Erythroblast (primary cell): ENCODE measurements around the gene IL19.

Experiments
- DNase-seq, 2 experiments: peaks; one replicate each; lab custom pipeline; 2025; lab: John Stamatoyannopoulos, UW
- GATA1 ChIP-seq: IDR thresholded peaks from 2 replicates; pipeline ENCODE4 v1.6.1; 2011; ENCODE audit warnings: low read depth, mild to moderate bottlenecking, control low read depth, low read length, moderate library complexity
- POLR2A ChIP-seq: IDR thresholded peaks from 2 replicates; pipeline ENCODE4 v1.6.1; 2011; ENCODE audit warnings: mild to moderate bottlenecking, low read length

IL19 gene

GRCh38 chr1:206808615-206809014, 38.0 kb downstream of the IL19 start:
- DNase-seq: peak; percentile 16 to 46
- no peak for TF ChIP-seq POLR2A
- TF ChIP-seq GATA1: no peak

- TF ChIP-seq GATA1: no peak
- no peak for TF ChIP-seq POLR2A
- DNase-seq: peak; percentile 49 to 51
These were observed 39.0 kb downstream of the IL19 start for GRCh38 chr1:206809504-206810084.

DNA sequence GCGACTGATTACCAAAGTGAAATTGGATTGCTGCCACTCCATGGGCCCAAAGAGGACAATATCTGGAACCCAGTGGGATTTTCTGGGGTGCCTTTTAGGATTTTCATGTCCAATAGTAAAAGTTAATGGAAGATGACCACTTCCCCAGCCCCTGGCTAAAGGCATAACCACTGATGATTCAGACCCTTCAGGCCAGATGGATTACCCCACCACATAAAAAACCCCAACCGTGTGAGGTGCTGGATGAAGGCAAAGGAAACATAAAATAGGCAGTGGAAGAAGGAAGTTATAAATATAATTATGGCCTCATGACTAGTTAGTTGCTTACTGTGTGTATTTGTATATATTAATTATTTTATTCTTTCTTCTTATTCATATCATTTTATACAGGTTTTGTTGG, 41.9 kb downstream of the IL19 start:
- DNase-seq: no peak

GRCh38 chr1:206814716-206815341, 44.3 kb downstream of the IL19 start:
- DNase-seq: no peak

More for the DNA sequence above, 41.9 kb downstream of the IL19 start:
- TF ChIP-seq POLR2A (no peak), GATA1 (no peak)

DNA sequence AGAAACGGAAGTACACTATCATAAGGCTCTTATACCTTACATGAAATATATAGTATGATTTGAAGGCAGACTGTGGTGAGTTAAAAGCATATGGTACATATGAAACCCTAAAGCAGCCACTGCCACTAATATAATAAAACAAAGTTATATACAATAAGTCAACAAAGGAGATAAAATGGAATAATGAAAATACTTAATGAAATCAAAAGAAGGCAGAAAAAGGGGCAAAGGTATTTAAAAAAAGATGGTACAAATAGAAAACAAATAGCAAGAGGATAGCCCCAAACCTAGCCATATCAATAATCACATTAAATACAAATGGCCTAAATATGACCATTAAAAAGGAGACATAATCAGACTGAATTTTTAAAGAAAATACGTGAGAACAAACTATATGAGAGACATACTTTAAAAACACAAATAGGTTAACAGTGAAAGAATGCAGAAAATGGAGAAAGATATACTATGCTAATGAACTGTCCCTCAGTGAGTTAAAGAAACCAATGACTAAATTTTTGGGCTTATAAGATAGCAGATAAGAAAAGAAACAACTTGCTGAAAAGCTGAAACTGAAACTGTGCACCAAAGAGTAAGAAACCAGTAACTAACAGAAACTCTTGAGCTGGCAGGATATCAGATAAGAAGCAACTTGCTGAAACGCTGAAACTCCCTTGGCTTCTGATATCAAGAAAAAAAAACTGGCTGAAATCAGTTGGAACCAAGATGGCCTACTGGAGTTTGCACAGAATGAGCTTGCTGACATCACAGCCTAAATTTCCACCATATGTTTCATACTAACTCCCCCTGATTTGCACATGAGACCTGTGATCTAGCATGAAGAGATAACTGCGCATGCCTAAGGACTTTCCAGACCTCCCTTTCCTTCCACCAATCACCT, 46.1 kb downstream of the IL19 start:
- TF ChIP-seq GATA1: no peak
- TF ChIP-seq POLR2A: peak; percentile 13
- DNase-seq: peak; percentile 83 to 91

More at GRCh38 chr1:206814716-206815341, 44.3 kb downstream of the IL19 start:
- TF ChIP-seq GATA1 (no peak), POLR2A (no peak)

- TF ChIP-seq GATA1 (no peak), POLR2A (no peak)
- no peak for DNase-seq
These were observed 50.9 kb downstream of the IL19 start for GRCh38 chr1:206821493-206821892.

GRCh38 chr1:206823727-206824126, 53.2 kb downstream of the IL19 start:
- TF ChIP-seq GATA1: no peak
- TF ChIP-seq POLR2A: no peak
- DNase-seq: no peak

DNA sequence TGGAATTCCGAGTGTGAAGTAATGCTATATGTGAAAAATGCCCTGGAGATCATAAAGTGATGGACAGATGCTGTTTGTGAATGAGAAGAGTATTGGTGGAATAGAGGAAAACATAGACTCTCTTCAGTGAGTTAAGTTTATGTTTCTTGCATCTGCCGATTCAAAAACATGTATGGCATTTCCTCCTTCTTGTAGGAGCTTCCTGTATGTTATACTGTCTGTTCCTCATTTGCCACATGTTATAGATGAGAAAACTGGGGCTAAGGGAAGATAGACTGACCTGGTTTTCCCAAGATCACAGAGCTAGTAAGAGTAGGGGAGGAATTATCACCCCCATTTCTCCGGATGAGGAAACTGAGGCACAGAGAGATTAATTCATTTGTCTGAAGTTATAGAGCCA, 53.8 kb downstream of the IL19 start:
- DNase-seq: no peak
- no peak for TF ChIP-seq POLR2A
- no peak for TF ChIP-seq GATA1

DNA sequence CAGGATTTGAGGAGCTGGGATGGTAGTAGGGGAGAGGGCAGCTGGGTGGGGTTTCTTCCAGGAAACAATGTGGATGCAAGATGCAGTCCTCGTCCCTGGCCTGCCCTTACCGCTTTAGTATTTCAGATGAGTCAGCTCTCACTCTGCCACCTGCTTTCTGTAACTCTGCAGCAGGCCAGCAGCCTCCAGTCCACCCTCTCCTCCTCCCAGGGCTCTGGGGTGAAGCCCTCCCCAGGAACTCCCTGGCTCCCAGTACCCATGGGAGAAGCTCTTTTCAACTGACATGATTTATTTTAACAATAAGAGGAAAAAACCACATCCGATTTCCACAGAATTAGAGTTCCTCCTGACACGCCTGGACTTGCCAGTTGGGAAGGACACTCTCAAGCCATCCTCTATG, 55.8 kb downstream of the IL19 start:
- DNase-seq: no peak
- TF ChIP-seq POLR2A (no peak), GATA1 (no peak)

GRCh38 chr1:206828061-206828460, 57.5 kb downstream of the IL19 start:
- TF ChIP-seq POLR2A (no peak), GATA1 (no peak)
- no peak for DNase-seq

GRCh38 chr1:206828765-206829164, 58.2 kb downstream of the IL19 start:
- TF ChIP-seq GATA1 (no peak), POLR2A (no peak)
- DNase-seq: no peak

DNA sequence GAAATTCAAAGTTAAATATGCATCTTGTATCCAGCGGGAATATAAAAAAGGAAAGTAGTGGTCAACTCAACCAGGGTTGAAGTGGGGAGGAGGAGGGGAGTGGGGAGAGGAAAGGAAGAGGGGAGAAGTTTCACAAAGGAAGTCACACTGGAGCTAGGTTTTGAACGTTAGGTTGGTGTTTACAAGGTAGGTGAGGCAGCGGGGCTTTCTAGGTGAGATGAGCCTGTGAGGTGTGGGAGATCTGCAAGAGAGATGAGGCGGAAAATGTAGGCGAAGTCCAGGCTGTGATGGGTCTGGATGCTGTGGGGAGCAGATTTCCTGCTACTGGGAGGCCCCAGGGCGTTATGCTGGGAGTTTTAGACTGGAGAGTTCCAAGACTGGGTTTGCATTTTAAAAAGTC, 58.7 kb downstream of the IL19 start:
- TF ChIP-seq GATA1 (no peak), POLR2A (no peak)
- no peak for DNase-seq

- TF ChIP-seq GATA1: no peak
- TF ChIP-seq POLR2A: no peak
- DNase-seq: no peak
These were observed 59.3 kb downstream of the IL19 start for GRCh38 chr1:206829875-206830274.

- no peak for TF ChIP-seq POLR2A
- TF ChIP-seq GATA1: no peak
- DNase-seq: no peak
These were observed 61.1 kb downstream of the IL19 start for GRCh38 chr1:206831650-206832049.
